Transverse colon (tissue), 3 donors: ENCODE measurements around the gene CCDC82.

ENCODE experiments used
- CTCF ChIP-seq, 5 experiments: fragments of 200-600 bp in 3 of 5; fragments of 450-650 bp in 2 of 5; sonication (generic) in 3 of 5; IDR thresholded peaks; 1 replicate in 2 of 5; 2 replicates in 3 of 5; pipeline ENCODE4 v1.5.1; 2016 to 2017; ENCODE audit warnings: antibody characterized with exemption in 5 of 5, inconsistent platforms in 3 of 5, mild to moderate bottlenecking in 2 of 5, moderate library complexity in 1 of 5
- EP300 ChIP-seq: sonication (generic); formaldehyde crosslinking; IDR thresholded peaks from one replicate; pipeline ENCODE4 v1.6.1; 2017; ENCODE audit warnings: antibody characterized with exemption, low read depth
- POLR2A ChIP-seq: fragments of 450-650 bp; IDR thresholded peaks from one replicate; pipeline ENCODE4 v1.6.1; 2016; ENCODE audit warnings: antibody characterized with exemption, mild to moderate bottlenecking, moderate library complexity

- no peak for TF ChIP-seq CTCF (IDR thresholded peaks at IDR 0.05)
- no peak for TF ChIP-seq POLR2A
- TF ChIP-seq EP300 = no peak
Observed at GRCh38 chr11:96367342-96367741, 22.4 kb downstream of the CCDC82 start.
